Right lobe of liver (tissue), 4 donors: ENCODE results near the gene RPUSD1.

Experiments
- CTCF ChIP-seq, 4 donors: fragments of 200-600 bp in 3 of 4; fragments of 450-650 bp in 1 of 4; IDR thresholded peaks; one replicate each; pipeline versions ENCODE4 v1.5.1 to v1.8.0; 2016 to 2022; ENCODE audit warnings: antibody characterized with exemption in 4 of 4, mild to moderate bottlenecking in 2 of 4
- POLR2A ChIP-seq: fragments of 450-650 bp; IDR thresholded peaks from one replicate; pipeline ENCODE4 v1.6.1; 2017; ENCODE audit warnings: antibody characterized with exemption, mild to moderate bottlenecking
- donor health status: DM: no; HTN: no; CAD: no.
- donor health status: DM: no; HTN: no; CAD: no.
- donor health status: DM: no; HTN: yes; CAD: no.

- TF ChIP-seq POLR2A (no peak), CTCF (IDR thresholded peaks at IDR 0.05) (no peak)
These were observed 52.2 kb downstream of the RPUSD1 start for GRCh38 chr16:735982-736453.
